NCI-H226 (cell line): ENCODE results near the gene CTDSP2.
"Not testable (repeated sequence)": the region's sequence is repeated elsewhere in the genome, so short reads cannot be mapped to it uniquely, and the experiment has no call there.

Source experiments
- DNase-seq: peaks from one replicate; pipeline ENCODE4 v3.0.0-alpha.2; 2015

Gene CTDSP2

GRCh38 chr12:57833672-57834071 is 12.9 kb downstream of the CTDSP2 start:
- no peak for DNase-seq

DNA sequence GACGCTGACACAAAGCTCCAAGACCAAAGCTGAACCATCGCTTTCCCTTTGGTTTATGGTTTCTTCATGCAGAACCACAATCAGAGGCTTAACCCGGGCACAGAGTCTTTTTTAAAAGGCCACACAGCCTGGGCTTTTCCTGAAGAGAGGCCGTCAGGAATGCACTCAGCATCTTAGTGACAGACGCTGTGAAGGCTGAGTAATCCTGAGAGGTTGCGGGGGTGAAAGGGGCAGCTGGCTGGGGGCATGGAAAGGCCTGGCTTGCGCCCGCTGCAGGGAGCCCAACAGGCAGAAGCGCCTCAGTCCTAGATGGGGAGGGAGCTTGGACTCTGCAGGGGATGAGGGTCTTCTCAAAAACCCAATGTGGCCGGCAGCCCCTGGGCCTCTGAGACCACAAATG is 13.6 kb downstream of the CTDSP2 start:
- no peak for DNase-seq

GRCh38 chr12:57830393-57830792 is 16.1 kb downstream of the CTDSP2 start:
- DNase-seq = no peak

GRCh38 chr12:57829025-57829777 is 17.3 kb downstream of the CTDSP2 start:
- no peak for DNase-seq

- DNase-seq = no peak
Measured at GRCh38 chr12:57826966-57827365, 19.6 kb downstream of the CTDSP2 start.

GRCh38 chr12:57826400-57826799 is 20.1 kb downstream of the CTDSP2 start:
- DNase-seq = no peak

DNA sequence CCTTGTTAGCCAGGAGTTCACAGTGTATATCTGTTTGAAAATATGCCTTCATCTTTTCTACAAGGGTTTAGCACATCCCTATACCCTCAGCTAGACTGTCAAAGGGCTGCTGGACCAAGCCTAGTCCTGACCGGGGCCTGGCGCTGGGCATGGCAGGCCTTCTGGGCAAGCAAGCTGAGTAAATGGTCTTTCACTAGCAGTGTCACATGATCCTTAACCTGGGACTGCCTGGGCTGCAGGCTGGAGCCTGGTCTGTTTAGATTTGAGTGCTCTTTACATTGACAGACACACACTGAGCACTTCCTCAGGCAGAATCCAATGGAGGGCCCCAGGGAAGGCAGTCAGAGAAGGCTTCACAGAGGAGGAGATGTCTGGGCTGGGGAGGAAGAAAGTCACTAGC is 21.1 kb downstream of the CTDSP2 start:
- no peak for DNase-seq

DNA sequence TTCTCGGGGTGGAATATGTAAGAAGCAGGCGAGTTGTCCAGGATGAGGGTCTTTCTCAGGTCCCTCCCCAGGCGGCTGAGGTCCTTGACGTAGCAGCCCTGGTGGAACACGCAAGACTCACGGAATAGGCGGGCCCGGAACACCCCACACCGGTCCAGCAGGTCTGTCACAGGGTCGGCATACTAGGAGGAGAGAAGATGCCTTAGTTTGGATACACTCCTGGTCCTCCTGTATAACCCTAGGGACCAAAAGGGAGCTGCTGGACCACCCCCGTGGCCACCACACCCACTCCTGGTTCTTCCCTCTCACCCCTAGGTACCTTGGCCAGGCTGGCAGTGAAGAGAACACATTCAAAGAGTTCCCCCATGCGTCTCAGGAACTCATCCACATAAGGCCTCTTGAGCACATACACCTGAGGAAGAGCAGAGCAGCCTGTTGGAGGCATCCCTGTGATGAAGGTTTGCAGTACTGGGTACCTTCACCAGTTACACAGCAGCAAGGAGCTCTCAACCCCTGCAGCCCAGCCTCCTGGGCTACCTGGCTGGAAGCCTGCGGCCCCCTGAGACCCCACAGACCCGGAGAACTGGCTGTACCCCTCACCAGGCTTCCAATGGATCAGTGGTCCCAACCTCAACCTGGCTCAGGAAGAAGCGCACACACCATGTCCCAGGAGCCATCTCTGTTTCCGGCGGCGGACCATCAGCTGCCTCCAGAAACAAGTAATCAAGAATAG is 22.5 kb downstream of the CTDSP2 start:
- DNase-seq = no peak

DNA sequence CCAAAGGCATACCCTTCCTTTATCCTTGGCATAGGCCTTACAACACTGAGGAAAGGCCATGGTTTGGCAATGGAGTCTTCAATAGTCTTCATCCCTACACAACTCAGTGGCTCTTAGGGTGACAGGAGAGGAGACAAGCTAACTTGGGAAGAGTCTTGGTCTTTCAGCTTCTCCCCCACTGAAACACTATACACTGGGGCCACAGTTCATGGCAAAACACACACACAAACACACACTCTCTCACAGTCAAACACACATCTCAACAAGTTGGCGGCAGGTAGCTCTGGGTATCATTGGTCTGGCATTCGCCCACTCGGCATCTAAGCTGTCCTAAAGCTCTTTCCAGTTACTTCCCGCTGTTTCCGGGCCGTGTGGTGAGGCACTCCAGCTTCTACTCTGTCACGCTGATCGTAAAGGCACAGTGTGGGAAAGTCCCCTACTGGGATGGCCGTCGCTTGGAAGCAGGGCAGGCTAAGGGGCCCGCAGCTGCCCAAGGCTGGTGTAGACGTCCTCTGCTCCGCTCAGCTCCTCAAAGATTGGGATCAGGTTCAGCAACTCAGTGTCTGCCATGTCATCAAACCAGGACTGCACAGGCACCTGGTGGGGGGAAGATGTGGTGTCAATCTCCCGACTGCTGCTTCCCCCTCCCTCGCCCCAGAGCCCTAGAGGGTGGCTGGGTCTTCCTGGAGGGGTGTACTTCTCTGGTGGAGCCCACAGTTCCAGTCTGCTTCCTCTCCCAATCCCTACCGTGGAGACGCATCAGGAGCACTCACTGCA is 23.2 kb downstream of the CTDSP2 start:
- DNase-seq = no peak

- DNase-seq = no peak
Measured at GRCh38 chr12:57822392-57823130, 24.0 kb downstream of the CTDSP2 start.

GRCh38 chr12:57821474-57822214 is 24.9 kb downstream of the CTDSP2 start:
- DNase-seq = no peak

GRCh38 chr12:57821015-57821414 is 25.5 kb downstream of the CTDSP2 start:
- DNase-seq = not testable (repeated sequence)

GRCh38 chr12:57820119-57820518 is 26.4 kb downstream of the CTDSP2 start:
- DNase-seq = not testable (repeated sequence)

DNA sequence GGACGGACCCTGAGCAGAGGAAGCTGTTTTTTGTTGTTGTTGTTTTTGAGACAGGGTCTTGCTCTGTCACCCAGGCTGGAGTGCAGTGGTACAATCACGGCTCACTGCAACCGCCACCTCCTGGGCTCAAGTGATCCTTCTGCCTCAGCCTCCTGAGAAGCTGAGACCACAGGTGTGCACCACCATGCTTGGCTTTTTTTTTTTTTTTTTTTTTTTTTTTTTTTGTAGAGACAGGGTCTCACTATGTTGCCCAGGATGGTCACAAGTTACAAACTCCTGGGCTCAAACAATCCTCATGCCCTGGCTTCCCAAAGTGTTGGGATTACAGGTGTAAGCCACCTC is 28.6 kb downstream of the CTDSP2 start:
- DNase-seq = not testable (repeated sequence)

GRCh38 chr12:57817261-57817989 is 29.1 kb downstream of the CTDSP2 start:
- no peak for DNase-seq

- DNase-seq = no peak
Measured at GRCh38 chr12:57816855-57817151, 29.7 kb downstream of the CTDSP2 start.

DNA sequence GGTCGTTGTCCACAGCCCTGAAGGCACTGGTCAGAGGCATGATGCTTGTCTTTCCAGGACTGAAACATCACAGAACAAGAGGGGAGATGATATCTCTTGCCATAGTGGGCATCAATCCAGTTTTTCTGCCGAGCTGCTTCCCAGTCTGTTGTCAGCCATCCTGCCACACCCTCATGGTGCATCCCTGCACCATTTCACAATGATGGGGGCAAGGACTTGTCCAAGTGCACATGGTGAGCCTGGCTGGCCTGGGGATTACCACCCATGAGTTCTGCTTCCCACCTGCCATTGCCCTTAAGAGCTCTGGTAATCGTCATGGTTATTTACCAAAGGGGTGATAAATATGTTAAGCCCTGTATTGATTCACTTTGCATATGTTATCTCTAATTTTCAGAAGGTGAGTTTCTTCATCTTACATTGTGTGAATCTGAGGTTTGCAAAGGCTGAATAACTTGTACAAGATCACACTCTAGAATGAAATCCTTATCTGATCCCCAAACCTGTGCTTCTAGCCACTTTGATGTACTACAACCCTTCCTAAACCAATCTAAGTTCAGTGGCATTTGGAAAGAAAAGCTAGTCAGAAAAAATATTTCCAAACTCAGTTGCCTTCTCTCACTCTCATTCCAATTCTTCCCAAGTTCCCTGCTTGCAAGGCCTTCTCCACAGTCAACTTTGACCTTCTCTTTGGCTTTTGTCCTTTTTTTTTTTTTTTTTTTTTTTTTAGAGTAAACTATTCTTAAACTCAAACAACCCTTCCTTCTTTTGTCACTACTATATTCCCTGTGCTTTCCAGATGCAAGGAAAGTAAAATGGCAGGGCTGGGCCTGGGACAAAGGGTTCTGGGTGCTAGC is 30.3 kb downstream of the CTDSP2 start:
- no peak for DNase-seq

DNA sequence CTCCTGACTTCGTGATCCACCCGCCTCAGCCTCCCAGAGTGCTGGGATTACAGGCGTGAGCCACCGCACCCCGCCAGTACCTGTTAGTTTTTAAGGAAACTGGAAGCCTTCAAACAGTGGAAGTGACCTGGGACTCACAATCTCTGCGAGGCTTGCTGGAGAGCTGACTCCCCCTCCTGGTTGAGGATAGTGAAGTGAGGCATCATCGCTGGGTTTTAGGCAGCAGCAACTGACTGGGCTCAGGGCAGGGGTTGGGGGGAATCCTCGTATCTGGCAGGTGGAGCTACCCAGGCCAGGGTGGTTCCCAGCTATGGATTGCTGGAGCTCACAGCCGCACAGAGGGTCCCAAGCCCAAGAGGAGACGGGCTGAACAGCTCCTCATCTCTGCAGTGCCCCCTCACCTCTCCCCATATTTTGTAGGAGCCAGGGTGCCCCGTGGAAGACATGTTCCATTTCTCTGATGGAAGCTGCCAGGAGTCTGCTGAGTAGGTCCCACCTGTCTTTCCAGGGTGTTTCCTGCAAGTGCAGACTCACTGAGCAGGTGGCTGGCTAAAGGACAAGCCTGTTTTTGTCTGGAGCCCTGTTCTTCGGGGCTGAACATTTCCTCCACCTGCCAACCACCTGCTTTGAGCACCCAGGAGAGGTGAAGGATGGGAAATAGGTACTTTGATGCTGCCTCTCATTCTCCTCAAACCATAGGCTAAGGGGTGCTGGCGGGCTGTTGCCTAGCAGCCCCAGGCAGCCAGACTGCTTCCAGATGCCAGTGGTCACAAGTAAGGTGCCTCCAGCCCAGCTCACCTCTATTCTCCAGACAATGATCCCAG is 31.1 kb downstream of the CTDSP2 start:
- DNase-seq = no peak

DNA sequence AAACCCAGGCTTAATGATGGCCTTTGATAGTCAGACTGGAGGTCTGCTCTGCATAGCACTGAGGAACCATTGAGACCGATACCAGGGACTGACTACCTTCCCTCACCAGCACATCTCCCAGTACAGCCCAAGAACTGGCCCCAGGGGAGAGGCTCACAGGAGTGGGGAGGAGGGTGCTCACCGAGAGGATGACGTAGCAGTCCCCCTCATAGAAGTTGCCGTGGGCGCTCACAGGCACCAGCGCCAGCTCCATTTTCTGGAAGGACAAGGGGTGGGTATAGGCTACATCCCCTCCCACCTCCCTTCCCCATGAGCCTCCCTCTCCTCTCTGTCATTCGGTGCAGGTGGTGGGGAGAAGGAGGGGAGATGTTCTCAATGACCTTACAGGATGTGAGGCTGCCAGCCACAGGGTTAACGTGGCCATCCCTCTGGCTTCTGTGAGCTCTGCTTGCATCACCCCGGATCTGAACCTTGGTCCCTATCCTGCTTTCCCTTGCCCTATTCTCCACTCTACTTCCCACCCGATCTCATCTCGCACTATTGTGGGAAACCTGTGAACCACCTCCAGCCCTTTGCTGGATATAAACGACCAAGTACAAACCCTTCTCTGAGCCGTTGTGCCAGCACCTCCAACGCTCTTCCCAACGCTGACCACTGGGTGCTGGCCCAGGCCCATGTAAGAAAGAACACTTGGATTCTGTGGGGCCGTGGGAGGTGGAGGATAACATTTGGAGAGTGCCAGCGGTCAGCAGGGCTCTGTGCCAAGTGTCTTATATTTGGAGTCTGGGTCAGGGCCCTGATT is 32.4 kb downstream of the CTDSP2 start:
- DNase-seq = peak; percentile 26
